ENCODE results near the gene HIBCH. TPM values are rescaled to one million over a fixed set of nuclear protein-coding genes. Genes with fewer than 3 reads are reported as not detected.
"Not testable (repeated sequence)": the region's sequence is repeated elsewhere in the genome, so short reads cannot be mapped to it uniquely, and the experiment has no call there.

HIBCH gene
- total RNA-seq, 1 donor from 2014 or later: 29.7 TPM

DNA sequence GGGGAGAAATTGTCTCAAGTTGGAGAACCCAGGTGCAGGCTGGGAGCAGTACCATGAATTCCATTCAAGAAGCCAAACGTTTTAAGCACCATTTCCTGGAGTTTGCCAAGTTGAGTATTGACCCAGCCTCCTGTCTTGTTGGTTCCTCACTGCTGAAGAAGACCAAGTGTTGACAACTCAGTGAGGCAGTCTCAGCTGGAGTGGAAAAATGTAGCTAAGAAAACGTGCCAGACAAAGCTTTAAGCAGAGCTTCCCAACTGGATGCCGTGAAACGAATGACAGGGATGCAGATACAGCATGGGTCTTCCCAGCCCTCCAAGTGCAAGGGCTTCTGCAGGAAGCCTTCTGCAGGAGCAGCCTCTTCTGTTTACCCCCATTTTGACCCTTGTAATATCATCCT lies 23.0 kb upstream of the HIBCH start:
- DNase-seq: peak; percentile 67

DNA sequence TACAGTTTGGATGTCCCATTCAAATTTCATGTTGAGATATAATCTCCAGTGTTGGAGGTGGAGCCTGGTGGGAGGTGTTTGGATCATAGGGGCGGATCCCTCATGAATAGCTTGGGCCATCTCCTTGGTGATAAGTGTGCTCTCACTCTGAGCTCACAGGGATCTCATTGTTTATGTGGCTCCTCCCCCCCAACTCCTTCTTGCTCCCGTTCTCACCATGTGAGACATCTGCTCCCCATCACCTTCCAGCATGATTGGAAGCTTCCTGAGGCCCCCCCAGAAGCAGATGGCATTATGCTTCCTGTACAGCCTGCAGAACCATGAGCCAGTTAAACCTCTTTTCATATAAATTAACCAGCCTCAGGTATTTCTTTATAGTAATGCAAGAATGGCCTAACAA lies 20.7 kb upstream of the HIBCH start:
- DNase-seq: peak; percentile 14

DNA sequence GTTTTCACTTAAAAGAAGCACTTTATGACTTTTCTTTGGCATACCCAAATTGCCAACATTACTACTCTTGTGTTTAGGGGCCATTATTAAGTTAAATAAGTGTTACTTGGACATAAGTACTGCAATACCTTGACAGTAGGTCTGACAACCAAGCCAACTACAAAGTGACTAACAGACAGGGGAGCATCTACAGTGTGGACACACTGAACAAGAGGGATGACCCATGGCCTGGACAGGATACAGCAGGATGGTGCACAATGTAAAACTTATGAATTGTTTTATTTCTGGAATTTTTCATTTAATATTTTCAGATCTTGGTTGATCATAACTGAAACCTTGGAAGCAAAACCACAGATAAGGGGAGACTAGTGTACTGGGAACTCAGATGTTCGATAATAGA lies 19.8 kb upstream of the HIBCH start:
- DNase-seq: no peak

DNA sequence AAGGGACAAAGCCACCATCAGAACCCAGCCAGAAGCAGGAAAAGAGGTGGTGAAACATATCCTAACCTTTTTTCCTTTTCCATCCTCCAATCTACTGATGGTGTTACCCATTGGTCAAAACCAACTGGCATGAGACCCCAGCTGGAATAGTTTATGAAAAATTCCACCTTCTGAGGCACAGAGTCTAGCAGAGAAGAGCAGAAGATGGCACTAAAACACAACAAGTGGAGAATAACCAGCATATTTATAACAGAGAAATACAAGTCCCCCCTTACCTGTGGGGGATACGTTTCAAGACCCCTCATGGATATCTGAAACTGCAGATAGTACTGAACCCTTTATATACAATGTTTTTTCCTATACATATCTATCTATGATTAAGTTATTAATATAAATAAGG lies 18.8 kb upstream of the HIBCH start:
- DNase-seq: no peak

DNA sequence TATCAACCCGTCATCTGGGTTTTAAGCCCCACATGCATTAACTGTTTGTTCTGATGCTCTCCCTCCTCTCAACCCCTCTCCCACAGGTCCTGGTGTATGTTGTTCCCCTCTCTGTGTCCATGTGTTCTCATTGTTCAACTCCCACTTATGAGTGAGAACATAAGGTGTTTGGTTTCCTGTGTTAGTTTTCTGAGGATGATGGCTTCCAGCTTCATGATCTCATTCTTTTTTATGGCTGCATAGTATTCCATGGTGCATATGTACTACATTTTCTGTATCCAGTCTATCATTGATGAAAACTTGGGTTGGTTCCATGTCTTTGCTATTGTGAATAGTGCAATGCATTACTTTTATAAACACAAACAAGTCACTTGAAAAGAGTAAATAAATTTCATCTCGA lies 16.8 kb upstream of the HIBCH start:
- DNase-seq: no peak

DNA sequence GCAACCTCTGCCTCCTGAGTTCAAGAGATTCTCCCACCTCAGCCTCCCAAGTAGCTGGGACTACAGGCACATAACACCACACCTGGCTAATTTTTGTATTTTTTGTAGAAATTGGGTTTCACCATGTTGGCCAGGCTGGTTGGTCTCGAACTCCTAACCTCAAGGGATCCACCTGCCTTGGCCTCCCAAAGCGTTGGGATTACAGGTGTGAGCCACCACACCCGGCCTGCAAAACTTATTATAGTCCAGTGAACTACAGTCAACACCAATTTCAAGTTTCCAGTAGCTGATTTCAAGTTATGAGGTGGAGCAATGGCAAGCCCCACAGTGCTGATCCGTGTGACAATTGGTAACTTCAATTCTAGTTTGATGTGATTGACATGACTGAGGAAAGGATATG lies 16.0 kb upstream of the HIBCH start:
- not testable (repeated sequence) for DNase-seq

DNA sequence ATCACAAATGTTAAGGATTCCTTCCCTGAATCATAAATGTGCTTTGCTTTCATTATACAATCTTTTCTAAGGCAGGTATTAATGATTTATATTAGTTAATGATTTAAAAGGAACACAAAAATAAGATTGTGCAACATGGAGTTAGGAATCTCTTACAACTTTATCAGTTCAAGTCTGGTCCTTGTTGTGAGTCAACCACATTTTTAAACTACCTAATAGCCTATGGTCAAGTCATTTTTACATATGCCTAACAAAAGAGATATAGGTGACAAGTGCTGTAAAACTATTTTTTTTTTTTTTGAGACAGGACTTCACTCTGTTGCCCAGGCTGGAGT lies 15.6 kb upstream of the HIBCH start:
- DNase-seq: no peak

DNA sequence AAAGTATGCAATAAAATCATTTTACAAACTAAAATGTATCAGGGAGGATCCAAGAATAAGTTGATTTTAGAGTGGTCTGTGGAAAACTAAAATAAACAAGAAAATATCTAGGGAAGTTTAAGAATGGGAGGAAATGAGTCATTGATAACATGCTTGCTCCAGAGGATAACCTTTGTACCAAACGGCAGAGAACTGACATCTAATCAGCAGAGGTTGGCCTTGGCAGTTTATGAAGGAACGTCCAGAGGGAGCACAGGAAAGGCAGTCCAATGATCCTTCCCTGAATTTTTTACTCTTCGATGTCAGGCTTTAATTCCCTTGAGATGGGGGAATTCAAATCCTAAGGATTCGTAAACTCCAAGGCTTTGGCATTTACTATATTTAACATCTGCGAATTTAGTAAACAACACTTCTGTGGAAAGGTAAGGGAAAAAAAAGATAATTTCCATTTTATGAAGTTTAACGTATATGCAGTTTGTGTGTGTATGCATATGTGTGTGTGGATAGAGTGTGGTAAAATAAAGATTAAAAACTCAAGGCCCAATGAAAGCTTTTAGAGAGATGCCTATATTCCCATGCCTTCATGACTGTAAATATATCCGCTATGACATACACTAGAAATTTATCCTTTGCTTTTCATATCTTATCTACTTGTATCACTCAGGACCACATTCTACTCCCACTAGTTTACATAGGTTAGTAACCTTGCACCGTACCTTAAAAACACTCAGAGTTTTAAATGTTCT lies 15.0 kb upstream of the HIBCH start:
- DNase-seq: no peak

DNA sequence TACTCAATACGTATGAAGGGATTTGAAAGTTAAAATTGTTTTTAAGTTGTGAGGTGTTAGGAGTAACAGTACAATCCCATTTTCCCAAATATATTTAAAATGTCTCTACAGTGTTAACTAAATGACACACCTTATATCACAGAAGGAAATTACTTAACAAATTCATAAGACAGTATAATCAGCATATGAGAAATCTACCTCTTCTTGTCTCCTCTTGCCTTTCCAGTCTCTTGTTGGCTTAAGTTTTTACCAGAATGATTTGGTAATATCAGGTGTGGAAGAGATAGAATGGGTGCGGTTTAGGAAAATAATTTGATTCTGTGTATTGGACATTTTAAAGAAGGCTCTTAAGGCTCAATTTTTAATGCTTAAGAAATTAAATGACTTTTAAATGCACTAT lies 14.3 kb upstream of the HIBCH start:
- no peak for DNase-seq

DNA sequence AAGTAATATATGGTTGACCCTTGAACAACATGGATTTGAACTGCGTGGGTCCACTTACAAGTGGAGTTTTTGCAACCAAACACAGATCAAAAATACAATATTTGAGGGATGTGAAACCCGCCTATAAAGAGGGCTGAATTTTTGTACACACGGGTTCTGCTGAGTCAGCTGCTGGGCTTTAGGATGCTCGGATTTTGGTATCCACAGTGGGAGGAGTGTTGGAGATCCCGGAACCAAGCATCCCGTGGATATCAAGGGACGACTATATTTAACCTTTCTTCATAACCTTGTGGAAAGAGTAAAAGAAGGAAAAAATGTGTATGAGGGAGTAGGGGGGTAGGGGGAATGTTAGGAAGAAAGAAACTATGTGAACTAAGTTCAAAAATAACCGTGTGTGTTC lies 13.8 kb upstream of the HIBCH start:
- DNase-seq: no peak

DNA sequence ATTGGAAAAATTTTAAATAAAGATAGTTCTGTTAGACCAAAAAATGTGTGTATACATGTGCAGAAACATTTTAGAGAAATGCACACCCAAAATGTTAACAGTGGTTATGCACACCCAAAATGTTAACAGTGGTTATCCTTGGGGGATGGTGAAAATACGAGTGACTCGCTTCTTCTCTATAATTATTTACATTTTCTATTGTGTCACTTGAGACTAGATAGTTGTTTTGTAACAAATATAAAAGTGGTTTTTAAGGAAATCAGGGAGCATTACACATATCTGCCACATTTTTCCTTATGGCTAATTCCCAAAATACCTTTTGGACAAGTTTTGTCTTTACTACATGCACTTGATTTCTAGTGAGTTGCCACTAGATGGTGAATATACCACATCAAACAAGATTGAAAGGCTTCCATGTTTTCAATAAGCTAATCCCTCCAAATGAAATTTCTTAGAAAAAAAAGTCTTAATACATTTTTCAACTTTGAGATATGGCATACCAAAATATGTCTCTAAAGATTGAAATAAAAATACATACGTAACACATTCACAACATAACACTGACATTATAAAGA lies 9.0 kb upstream of the HIBCH start:
- no peak for DNase-seq

DNA sequence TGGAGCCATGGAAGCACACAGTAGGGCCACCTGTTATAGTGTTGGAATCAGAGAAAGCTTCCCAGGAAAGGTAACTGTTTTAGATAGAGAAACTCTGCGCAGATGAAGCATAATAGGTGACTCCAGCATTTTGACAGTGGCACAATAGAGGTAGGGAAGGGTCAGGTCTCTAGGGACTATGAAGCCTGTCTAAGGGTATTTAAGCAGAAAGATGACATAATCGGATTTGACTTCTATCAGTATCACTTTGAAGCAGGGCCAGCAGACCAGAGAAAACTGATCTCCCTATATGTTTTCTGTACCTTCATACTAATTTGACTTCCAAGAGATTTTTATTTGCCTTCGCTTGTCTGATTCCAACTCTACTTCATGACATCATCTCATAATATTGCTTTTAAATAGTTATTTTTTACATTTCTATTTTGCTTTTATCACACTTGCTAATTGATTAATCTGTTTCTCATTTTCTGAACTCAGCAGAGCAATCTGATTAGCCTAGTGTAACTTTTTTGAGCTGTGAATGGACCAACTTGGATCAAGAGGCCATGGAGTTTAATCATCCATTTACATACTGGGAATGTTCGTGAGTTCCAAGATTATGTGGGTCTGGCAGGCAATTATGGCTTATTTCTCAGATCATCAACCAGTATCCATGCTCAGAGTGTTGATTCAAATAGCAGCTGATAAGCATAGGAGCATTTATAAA lies 8.4 kb upstream of the HIBCH start:
- no peak for DNase-seq

DNA sequence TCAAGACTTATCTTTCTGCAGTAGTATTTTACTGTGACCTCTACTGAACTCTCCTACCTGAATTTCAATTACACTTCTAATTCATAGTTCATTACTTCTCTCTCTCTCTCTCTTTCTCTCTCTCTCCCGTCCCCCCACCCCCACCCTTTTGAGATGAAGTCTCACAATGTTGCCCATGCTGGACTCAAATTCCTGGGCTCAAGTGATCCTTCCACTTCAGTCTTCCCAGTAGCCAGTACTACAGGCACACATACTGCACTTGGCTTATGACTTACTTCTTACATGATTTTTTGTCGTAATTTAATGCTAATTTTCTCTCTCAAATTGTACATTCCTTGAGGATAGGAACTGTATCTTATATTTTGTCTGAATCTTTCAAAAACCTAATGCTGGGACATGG lies 6.0 kb upstream of the HIBCH start:
- no peak for DNase-seq

DNA sequence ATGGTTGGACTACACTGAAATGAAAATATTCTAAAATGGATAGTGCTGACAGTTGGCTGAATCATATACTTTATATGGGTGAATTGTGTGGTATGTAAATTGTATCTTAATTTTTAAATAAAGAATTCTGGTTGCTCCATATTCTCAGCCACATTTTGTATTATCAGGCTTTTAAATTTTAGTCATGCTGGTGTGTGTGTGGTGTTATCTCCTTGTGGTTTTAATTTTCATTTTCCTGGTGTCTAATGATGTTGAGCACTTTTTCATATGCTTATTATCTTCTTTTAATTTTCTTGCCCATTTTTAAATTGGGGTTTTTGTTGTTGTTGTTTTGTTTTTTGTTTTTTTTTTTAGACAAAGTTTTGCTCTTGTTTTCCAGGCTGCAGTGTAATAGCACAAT lies 3.8 kb upstream of the HIBCH start:
- DNase-seq: no peak

DNA sequence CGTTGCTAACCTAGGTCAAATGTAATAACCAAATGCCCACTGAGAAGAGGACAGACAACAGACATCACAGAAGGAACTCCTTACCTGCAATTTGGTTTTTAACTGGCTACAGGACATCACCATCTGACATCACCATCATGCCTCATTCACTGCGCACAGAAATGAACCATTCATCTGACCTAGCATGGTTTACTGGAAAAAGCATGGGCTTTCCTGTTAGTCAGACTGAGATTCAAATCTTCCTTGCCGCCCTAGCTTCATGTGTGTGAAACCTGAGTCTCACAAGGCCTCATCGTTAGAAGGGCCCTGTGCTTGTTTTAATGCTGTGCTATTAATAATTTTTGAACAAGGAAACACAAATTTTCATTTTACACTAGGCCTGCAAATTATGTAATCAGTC lies 1.1 kb upstream of the HIBCH start:
- no peak for DNase-seq

DNA sequence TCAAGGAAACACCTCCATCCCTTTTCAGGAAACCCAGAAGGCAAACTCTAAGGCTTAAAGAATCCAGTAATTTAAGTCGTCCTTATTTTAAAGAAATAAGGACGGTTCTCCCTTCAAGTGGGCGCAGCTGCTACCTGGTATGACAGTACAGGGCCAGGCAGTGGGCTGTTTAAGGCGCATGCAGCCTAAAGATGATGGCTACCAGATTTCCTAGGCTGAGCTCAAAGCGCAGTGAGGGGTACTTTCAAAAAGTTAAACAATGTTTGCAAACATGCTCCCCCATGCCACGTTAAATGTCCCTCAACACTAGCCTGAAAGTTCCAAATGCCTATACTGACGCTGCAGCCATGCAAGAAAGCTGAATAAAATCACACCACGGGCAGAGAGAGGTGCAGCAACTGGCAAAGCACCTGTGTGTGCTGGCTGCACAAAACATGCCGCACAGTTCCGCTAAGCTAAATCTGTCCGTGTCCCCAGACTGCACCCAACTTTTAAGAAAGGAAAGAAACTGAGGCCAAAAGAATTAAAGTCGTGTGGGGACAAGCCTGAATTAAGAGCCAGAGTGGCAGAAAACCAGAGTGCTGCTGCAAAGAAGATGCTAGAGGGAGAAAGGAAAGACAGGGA lies 583 bp downstream of the HIBCH start:
- DNase-seq: no peak

DNA sequence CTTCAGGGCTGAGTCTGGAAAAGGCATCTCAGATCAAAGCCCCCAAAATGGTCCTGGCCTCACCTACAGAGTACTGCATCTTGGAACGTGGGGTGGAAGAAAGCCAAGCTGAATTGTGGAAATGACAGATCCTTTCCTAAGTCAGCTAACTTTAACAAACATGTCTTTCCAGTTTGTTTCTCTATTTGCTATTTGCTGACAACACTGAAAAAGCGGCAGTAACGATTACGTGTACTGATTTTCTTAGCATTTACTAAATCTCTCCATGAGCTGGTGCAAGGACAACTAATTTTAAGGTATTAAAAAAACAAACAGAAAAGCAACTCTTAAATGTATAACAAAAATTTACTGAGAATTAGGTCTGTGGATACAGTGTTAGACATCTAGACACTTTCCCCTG lies 1.1 kb downstream of the HIBCH start:
- DNase-seq: peak; percentile 45

DNA sequence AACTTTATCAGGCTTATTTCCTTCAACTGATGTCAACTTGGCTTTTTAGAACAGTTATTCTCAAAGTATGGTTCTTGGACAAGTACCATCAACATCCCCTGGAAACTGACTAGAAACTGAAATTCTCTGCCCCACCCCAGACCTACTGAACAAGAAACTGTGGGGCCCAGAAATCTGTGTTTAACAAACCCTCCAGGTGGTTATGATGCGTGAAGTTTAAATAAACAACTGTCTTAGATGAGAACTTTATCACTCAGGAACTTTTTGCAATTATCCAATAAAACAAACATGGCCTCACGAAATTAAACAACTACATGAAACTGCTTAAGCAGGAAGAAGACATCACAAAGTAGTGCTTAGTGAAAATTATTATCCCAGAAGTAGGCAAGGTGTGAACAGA lies 4.4 kb downstream of the HIBCH start:
- no peak for DNase-seq

DNA sequence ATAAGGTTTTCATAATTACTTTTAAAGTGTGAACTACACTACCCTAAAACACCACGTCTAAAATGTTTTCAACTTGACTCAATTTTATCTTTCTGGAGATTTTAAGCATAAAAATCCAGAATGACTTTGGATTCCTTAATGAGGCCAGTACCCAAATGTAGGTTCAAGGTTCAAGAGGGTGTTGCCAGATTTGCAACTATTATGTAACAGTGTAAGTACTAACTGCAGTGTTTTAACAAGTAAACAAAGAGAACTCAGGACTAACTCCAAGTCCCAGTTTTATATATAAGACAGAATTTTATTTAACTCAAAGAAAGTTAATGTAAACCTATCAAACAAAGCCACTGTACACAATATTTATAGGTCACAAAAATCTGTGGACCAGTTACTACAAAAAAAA lies 5.7 kb downstream of the HIBCH start:
- DNase-seq: no peak

DNA sequence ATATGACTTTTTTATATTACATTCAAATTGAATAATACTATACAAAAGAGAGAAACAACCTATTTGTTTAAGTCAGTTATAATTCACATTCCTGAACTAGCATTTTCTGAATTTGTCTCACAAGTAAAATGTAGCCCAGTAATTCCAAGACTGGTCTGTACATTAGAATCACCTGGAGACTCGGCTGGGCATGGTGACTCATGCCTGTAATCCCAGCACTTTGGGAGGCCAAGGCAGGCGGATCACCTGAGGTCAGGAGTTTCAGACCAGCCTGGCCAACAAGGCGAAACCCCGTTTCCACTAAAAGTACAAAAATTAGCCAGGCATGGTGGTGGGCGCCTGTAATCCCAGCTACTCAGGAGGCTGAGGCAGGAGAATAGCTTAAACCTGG lies 7.0 kb downstream of the HIBCH start:
- DNase-seq: not testable (repeated sequence)

DNA sequence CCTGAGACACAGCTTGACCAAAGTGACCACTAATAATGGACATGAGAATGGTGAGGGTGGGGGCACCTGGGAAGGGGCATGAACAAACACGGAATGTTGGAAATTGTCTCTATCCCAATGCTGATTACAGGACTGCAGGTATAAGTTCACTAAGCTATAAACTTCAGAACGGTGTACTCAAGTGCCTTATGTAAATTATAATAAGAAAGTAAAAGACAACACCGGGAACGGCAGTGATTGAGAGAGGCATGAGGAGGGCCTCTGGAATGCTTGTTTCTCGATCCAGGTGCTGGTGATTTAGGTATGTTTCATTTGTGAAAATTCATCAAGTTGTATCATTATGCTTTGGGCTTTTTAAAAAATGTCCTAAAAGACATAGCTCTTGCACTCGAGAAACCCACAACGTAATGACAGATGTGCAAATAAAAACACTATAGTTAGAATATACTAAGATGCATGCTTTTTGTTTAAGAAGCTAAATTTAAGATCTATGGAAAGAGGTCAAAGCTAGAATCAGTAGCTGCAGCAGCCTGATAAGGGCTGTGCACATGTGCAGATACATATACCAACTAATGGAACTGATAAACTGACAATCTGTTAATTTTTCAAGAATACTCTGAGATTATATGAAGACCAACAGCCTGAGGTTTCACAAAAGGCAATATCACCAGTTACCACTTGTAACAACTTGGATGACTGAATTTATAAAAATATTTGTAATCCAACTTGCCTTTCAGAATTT lies 7.6 kb downstream of the HIBCH start:
- no peak for DNase-seq

DNA sequence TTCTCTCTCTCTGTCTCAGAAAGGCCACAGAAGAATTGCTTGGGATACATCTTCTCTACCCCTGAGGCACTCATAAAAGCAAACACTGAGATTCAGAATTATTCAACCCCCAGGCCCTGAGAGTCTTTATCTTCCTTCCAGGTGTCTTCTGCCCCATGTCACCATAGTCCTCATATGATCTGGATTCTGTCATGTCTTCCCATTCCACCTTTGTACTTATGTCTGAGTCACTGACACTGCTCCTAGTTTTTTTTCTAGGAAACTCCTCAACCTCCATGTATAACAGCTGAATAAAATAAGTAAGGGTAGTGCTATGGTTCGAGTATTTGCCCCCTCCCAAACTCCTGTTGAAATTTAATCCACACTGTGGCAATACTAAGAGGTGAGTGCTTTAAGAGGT lies 11.6 kb downstream of the HIBCH start:
- DNase-seq: no peak

DNA sequence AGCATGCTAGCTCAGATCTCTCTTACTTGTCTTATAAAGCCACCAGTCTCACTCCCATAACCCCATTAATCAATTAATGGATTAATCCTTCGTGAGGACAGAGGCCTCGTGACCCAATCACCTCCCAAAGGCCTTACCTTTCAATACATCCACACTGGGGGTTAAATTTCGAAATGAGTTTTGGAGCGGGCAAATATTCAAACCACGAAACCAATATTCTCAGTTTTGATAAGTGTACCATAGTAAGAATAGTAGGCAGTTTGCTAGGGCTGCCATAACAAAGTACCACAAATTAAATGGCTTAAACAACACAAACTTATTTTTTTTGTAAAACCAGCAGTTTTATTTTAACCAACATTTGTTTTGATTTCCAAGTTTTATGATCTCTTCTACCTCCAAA lies 15.2 kb downstream of the HIBCH start:
- no peak for DNase-seq
